Endothelial cell of umbilical vein (primary cell): ENCODE measurements around the gene FBXL17.

Experiments
- CTCF ChIP-seq, 2 donors: IDR thresholded peaks; 1 replicate in 1 of 2; 2 replicates in 1 of 2; pipeline ENCODE4 v1.5.1; 2011; ENCODE audit warnings: low read length in 2 of 2, mild to moderate bottlenecking in 2 of 2, moderate library complexity in 2 of 2, control low read depth in 1 of 2, inconsistent platforms in 1 of 2, low read depth in 1 of 2; ENCODE audit not compliant: insufficient read depth in 1 of 2; ENCODE audit errors: extremely low read depth in 1 of 2
- EZH2 ChIP-seq: IDR thresholded peaks from 2 replicates; pipeline ENCODE4 v1.6.1; 2012; ENCODE audit warnings: borderline replicate concordance, low read depth, mild to moderate bottlenecking, moderate library complexity, low read length, inconsistent platforms; ENCODE audit not compliant: severe bottlenecking
- FOS ChIP-seq: IDR thresholded peaks from 2 replicates; pipeline ENCODE4 v1.6.1; 2011; ENCODE audit warnings: mild to moderate bottlenecking, low read length, moderate library complexity, borderline replicate concordance; ENCODE audit not compliant: insufficient read depth
- JUN ChIP-seq: IDR thresholded peaks from 2 replicates; pipeline ENCODE4 v1.6.1; 2011; ENCODE audit warnings: borderline replicate concordance, low read depth; ENCODE audit not compliant: insufficient read length, insufficient read depth
- MAX ChIP-seq: IDR thresholded peaks from 2 replicates; pipeline ENCODE4 v1.6.1; 2011; ENCODE audit not compliant: insufficient read depth, insufficient read length
- MYC ChIP-seq: IDR thresholded peaks from one replicate; pipeline ENCODE4 v1.6.1; 2011; ENCODE audit warnings: mild to moderate bottlenecking, low read depth, low read length
- POLR2A ChIP-seq: IDR thresholded peaks from 2 replicates; pipeline ENCODE4 v1.6.1; 2012; ENCODE audit warnings: low read depth, mild to moderate bottlenecking, control low read depth, low read length
- POLR2AphosphoS5 ChIP-seq: IDR thresholded peaks from 2 replicates; pipeline ENCODE4 v1.6.1; 2012; ENCODE audit warnings: low read depth, mild to moderate bottlenecking, control low read depth, low read length, moderate library complexity; ENCODE audit not compliant: insufficient read depth

GRCh38 chr5:108312258-108312657 lies 69.6 kb downstream of the FBXL17 start:
- TF ChIP-seq CTCF (IDR thresholded peaks at IDR 0.05; ENCODE audit: extremely low read depth in 1 of 2, insufficient read depth in 1 of 2, low read depth in 1 of 2, low read length in 2 of 2) = no peak
- no peak for TF ChIP-seq POLR2AphosphoS5
- TF ChIP-seq MAX = no peak
- TF ChIP-seq FOS = no peak
- no peak for TF ChIP-seq POLR2A
- TF ChIP-seq EZH2 = no peak
- no peak for TF ChIP-seq MYC
- no peak for TF ChIP-seq JUN
